HCT116 (cell line): Measurements from ENCODE around the gene CLCN1. TPM values are rescaled to one million over a fixed set of nuclear protein-coding genes. Genes with fewer than 3 reads are reported as not detected.

Experiments used
- ATAC-seq: fragments of 200-7000 bp; cut with Tn5 transposase; 2 replicates; pipeline ENCODE4 v1.9.1; 2020; ENCODE audit warnings: mild to moderate bottlenecking, moderate library complexity
- BruUV-seq: library from RNA; stranded (reverse); fragments of 400-500 nt; replicated peaks from 2 replicates; lab custom pipeline; 2021; lab: Mats Ljungman, UMichigan
- CTCF ChIA-PET: fragments of 300-600 bp; sonication (Branson Sonifier 250); formaldehyde crosslinking; loops from one replicate; lab custom pipeline; 2021; ENCODE audit warnings: antibody characterized with exemption; lab: Charles Lee
- POLR2A ChIA-PET: fragments of 300-600, 350-600 bp; sonication (Branson Sonifier 250); formaldehyde crosslinking; loops from one replicate; lab custom pipeline; 2021; ENCODE audit warnings: antibody characterized with exemption; lab: Charles Lee
- RAD21 ChIA-PET, 2 experiments: fragments of 300-600 bp; sonication (Branson Sonifier 250); formaldehyde crosslinking; loops; one replicate each; lab custom pipeline; 2023; ENCODE audit warnings: low total read pairs in 2 of 2; ENCODE audit not compliant: uncharacterized antibody in 2 of 2, unreplicated experiment in 2 of 2, low non-redundant PET in 1 of 2; lab: Charles Lee
- DNase-seq: peaks from one replicate; pipeline ENCODE4 v3.0.0-alpha.2; 2010; ENCODE audit warnings: low read depth, low spot score
- H2AFZ ChIP-seq: fragments of 200-600 bp; shearing (Covaris generic), sonication (generic); 2 replicates; pipeline ENCODE4 v1.6.1; 2017; ENCODE audit warnings: low read depth, mixed run types, mixed read lengths, antibody characterized with exemption, low read length; ENCODE audit not compliant: poor library complexity, severe bottlenecking
- H3K27ac ChIP-seq: 2 replicates; pipeline ENCODE4 v1.5.1; 2012; ENCODE audit warnings: low read depth, low read length
- H3K27me3 ChIP-seq: fragments of 200-600 bp; sonication (generic); 2 replicates; pipeline ENCODE4 v1.6.1; 2016; ENCODE audit warnings: mixed run types, low read length, mixed read lengths; ENCODE audit not compliant: insufficient read depth
- H3K36me3 ChIP-seq, 2 experiments: fragments of 200-500 bp in 1 of 2; fragments of 200-600 bp in 1 of 2; sonication (Bioruptor generic) in 1 of 2; sonication (generic) in 1 of 2; 2 replicates each; pipeline versions ENCODE4 v1.5.1 to v1.6.1; 2014 to 2016; ENCODE audit warnings: low read length in 2 of 2, inconsistent platforms in 1 of 2, mixed read lengths in 1 of 2, mixed run types in 1 of 2; ENCODE audit not compliant: insufficient read depth in 2 of 2, control insufficient read depth in 1 of 2
- H3K4me1 ChIP-seq, 2 experiments: fragments of 200-600 bp in 1 of 2; sonication (generic) in 1 of 2; 2 replicates each; pipeline versions ENCODE4 v1.5.1 to v1.6.1; 2012 to 2017; ENCODE audit warnings: low read length in 2 of 2, inconsistent platforms in 1 of 2, mild to moderate bottlenecking in 1 of 2, mixed read lengths in 1 of 2, mixed run types in 1 of 2, moderate library complexity in 1 of 2; ENCODE audit not compliant: insufficient read depth in 2 of 2, control insufficient read depth in 1 of 2
- H3K4me2 ChIP-seq: fragments of 200-600 bp; sonication (generic); 2 replicates; pipeline ENCODE4 v1.6.1; 2017; ENCODE audit warnings: mixed run types, low read length, mixed read lengths
- H3K4me3 ChIP-seq, 2 experiments: fragments of 200-600 bp in 1 of 2; sonication (generic) in 1 of 2; replicated peaks in 1 of 2; 2 replicates each; pipeline ENCODE4 v1.5.1; 2011 to 2016; ENCODE audit warnings: low read length in 2 of 2, control low read depth in 1 of 2, low read depth in 1 of 2, mild to moderate bottlenecking in 1 of 2, mixed read lengths in 1 of 2, mixed run types in 1 of 2
- H3K79me2 ChIP-seq: fragments of 200-600 bp; sonication (generic); 2 replicates; pipeline ENCODE4 v1.6.1; 2017; ENCODE audit warnings: mild to moderate bottlenecking, mixed run types, low read length, moderate library complexity, mixed read lengths; ENCODE audit not compliant: insufficient read depth
- H3K9ac ChIP-seq: fragments of 200-600 bp; sonication (generic); 2 replicates; pipeline ENCODE4 v1.6.1; 2016; ENCODE audit warnings: low read length, mixed read lengths
- H3K9me2 ChIP-seq: fragments of 200-600 bp; sonication (generic), shearing (Covaris generic); 2 replicates; pipeline ENCODE4 v1.6.1; 2017; ENCODE audit warnings: mixed run types, mild to moderate bottlenecking, moderate library complexity; ENCODE audit not compliant: insufficient read depth
- H3K9me3 ChIP-seq, 2 experiments: fragments of 200-500 bp in 1 of 2; fragments of 200-600 bp in 1 of 2; sonication (Bioruptor generic) in 1 of 2; sonication (generic) in 1 of 2; 2 replicates each; pipeline ENCODE4 v1.6.1; 2014 to 2017; ENCODE audit warnings: low read length in 2 of 2, mixed read lengths in 2 of 2, inconsistent platforms in 1 of 2, low read depth in 1 of 2, mild to moderate bottlenecking in 1 of 2, mixed run types in 1 of 2, moderate library complexity in 1 of 2; ENCODE audit not compliant: control insufficient read depth in 1 of 2, insufficient read depth in 1 of 2
- H4K20me1 ChIP-seq: fragments of 200-600 bp; sonication (generic), shearing (Covaris generic); 2 replicates; pipeline ENCODE4 v1.6.1; 2017; ENCODE audit warnings: mixed run types, mild to moderate bottlenecking, moderate library complexity; ENCODE audit not compliant: insufficient read depth
- ATF3 ChIP-seq: IDR thresholded peaks from 2 replicates; pipeline ENCODE4 v1.6.1; 2012
- CBX3 ChIP-seq: IDR thresholded peaks from 2 replicates; pipeline ENCODE4 v1.6.1; 2012; ENCODE audit warnings: low read depth
- CEBPB ChIP-seq: IDR thresholded peaks from 2 replicates; pipeline ENCODE4 v1.6.1; 2012; ENCODE audit warnings: low read depth
- EGR1 ChIP-seq: IDR thresholded peaks from 2 replicates; pipeline ENCODE4 v1.6.1; 2012; ENCODE audit warnings: low read depth
- ELF1 ChIP-seq: IDR thresholded peaks from 2 replicates; pipeline ENCODE4 v1.6.1; 2012; ENCODE audit warnings: low read depth, borderline replicate concordance
- EZH2 ChIP-seq: fragments of 200-600 bp; sonication (generic); IDR thresholded peaks from 2 replicates; pipeline ENCODE4 v1.6.1; 2017; ENCODE audit warnings: antibody characterized with exemption, mixed run types
- EZH2phosphoT487 ChIP-seq: fragments of 200-600 bp; IDR thresholded peaks from 2 replicates; pipeline ENCODE4 v1.6.1; 2018; ENCODE audit warnings: antibody characterized with exemption, borderline replicate concordance
- MAX ChIP-seq: IDR thresholded peaks from 2 replicates; pipeline ENCODE4 v1.6.1; 2012
- POLR2AphosphoS5 ChIP-seq: IDR thresholded peaks from 2 replicates; pipeline ENCODE4 v1.6.1; 2011; ENCODE audit warnings: mild to moderate bottlenecking, low read depth, low read length, moderate library complexity
- RAD21 ChIP-seq: IDR thresholded peaks from 2 replicates; pipeline ENCODE4 v1.6.1; 2012; ENCODE audit warnings: low read depth, mild to moderate bottlenecking
- REST ChIP-seq: IDR thresholded peaks from 2 replicates; pipeline ENCODE4 v1.6.1; 2012; ENCODE audit warnings: low read depth
- SIN3A ChIP-seq: IDR thresholded peaks from 2 replicates; pipeline ENCODE4 v1.6.1; 2012; ENCODE audit warnings: low read depth
- SP1 ChIP-seq: IDR thresholded peaks from 2 replicates; pipeline ENCODE4 v1.6.1; 2012; ENCODE audit warnings: low read depth
- SRF ChIP-seq: IDR thresholded peaks from 2 replicates; pipeline ENCODE4 v1.6.1; 2012; ENCODE audit warnings: low read depth
- YY1 ChIP-seq: IDR thresholded peaks from 2 replicates; pipeline ENCODE4 v1.6.1; 2011; ENCODE audit warnings: low read length, low read depth, moderate library complexity, mild to moderate bottlenecking; ENCODE audit not compliant: insufficient replicate concordance; ENCODE audit errors: extremely low read depth
- ZBTB33 ChIP-seq: IDR thresholded peaks from 2 replicates; pipeline ENCODE4 v1.6.1; 2011; ENCODE audit warnings: mild to moderate bottlenecking, low read length, moderate library complexity; ENCODE audit not compliant: insufficient replicate concordance; ENCODE audit errors: extremely low read depth
- ZNF274 ChIP-seq: fragments of 200-500 bp; sonication (Bioruptor generic); IDR thresholded peaks from 2 replicates; pipeline ENCODE4 v1.6.1; 2014; ENCODE audit warnings: mild to moderate bottlenecking, low read depth, low read length, inconsistent platforms
- intact Hi-C: fragments of 100-400 bp; cut with micrococcal nuclease; formaldehyde crosslinking; loops from 2 replicates; pipeline ENCODE4 v1.10.0; 2022
- total RNA-seq: library from RNA; stranded (reverse); gene quantifications from one replicate; pipeline ENCODE4 v1.2.1, GENCODE V29; 2021; ENCODE audit not compliant: unreplicated experiment

Gene CLCN1
- total RNA-seq, 1 experiment from 2014 or later: 0.47 TPM

- Histone ChIP-seq H3K9me2 (no peaks in the 10 kb centered on the region), H3K4me2 (no peak overlapping the region), H3K36me3 (no peaks in the 10 kb centered on the region), H3K9ac (no peak overlapping the region), H3K4me1 (no peaks in the 10 kb centered on the region), H3K27ac (no peak overlapping the region), H3K27me3 (no peaks in the 10 kb centered on the region), H3K9me3 (no peaks in the 10 kb centered on the region)
- RAD21 ChIA-PET: no interaction called here
- intact Hi-C loops: no loop called here
- DNase-seq: no peak
- POLR2A ChIA-PET: no interaction called here
- no peak for TF ChIP-seq ELF1
- no peak for TF ChIP-seq SP1
- TF ChIP-seq ZBTB33: no peak
- no peak for TF ChIP-seq CBX3
- TF ChIP-seq REST: no peak
- TF ChIP-seq ATF3: no peak
- TF ChIP-seq SRF: no peak
- TF ChIP-seq CEBPB: no peak
- TF ChIP-seq EGR1: no peak
- TF ChIP-seq RAD21: no peak
- TF ChIP-seq POLR2AphosphoS5: no peak
- TF ChIP-seq EZH2phosphoT487: no peak
- no peak for TF ChIP-seq YY1
- TF ChIP-seq ZNF274: no peak
- TF ChIP-seq EZH2: no peak
- no peak for TF ChIP-seq SIN3A
- TF ChIP-seq MAX: no peak
- TF ChIP-seq, all 23 proteins: peak for 0
- no peak for ATAC-seq
- H3K4me3 ChIP-seq: no peak overlapping the region
- no TSS peak for BruUV-seq
- H2AFZ ChIP-seq: no peak overlapping the region
- H3K79me2 ChIP-seq: no peaks in the 10 kb centered on the region
- no peaks in the 10 kb centered on the region for H4K20me1 ChIP-seq
- CTCF ChIA-PET: interaction anchor here (0.7 kb wide), 1 partner anchor 9 kb away, joined by 3 read pairs; no protein-coding TSS in a partner anchor
Observed at GRCh38 chr7:143354376-143354775, 38.5 kb downstream of the CLCN1 start.
